ENCODE data around the gene CEP112. TPM values are rescaled to one million over a fixed set of nuclear protein-coding genes. Genes with fewer than 3 reads are reported as not detected.
"Not testable (repeated sequence)": the region's sequence is repeated elsewhere in the genome, so short reads cannot be mapped to it uniquely, and the experiment has no call there.

The CEP112 gene
- total and polyA plus RNA-seq, 7 donors: 4.5 to 19.4 (median 9.7) TPM

DNA sequence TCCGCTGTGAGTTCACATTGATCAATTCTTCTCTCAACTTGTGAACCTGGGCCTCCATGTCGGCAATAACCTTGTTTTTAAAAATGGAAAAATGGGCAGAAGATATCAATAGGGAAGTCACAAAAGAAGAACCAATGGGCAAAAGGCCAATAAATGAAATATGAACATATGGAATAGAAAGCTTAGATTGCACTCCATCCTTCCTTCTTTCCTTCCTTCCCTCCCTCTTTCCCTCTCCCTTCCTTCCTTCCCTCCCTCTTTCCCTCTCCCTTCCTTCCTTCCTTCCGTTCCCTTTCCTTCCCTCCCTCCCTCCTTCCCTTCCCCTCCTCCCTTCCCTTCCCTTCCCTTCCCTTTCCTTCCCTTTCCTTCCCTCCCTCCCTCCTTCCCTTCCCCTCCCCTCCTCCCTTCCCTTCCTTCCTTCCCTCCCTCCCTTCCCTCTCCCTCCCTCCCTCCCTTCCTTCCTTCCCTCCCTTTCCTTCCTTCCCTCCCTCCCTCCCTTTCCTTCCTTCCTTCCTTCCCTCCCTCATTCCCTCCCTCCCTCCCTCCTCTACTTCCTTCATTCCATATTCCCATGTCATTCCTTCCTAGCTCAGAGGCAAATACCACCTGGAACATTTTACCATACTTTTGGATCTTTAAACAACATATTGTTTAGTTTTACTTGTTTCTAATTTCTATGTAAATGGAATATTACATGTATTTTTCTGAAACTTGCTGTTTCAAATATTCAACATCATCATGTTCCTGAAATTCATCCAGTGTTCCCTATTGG, 339.8 kb downstream of the CEP112 start:
- H3K4me3 ChIP-seq: no peak overlapping the region
- TF ChIP-seq, protein P1, sequence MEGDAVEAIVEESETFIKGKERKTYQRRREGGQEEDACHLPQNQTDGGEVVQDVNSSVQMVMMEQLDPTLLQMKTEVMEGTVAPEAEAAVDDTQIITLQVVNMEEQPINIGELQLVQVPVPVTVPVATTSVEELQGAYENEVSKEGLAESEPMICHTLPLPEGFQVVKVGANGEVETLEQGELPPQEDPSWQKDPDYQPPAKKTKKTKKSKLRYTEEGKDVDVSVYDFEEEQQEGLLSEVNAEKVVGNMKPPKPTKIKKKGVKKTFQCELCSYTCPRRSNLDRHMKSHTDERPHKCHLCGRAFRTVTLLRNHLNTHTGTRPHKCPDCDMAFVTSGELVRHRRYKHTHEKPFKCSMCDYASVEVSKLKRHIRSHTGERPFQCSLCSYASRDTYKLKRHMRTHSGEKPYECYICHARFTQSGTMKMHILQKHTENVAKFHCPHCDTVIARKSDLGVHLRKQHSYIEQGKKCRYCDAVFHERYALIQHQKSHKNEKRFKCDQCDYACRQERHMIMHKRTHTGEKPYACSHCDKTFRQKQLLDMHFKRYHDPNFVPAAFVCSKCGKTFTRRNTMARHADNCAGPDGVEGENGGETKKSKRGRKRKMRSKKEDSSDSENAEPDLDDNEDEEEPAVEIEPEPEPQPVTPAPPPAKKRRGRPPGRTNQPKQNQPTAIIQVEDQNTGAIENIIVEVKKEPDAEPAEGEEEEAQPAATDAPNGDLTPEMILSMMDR (IDR thresholded peaks at IDR 0.05): no peak
- ATAC-seq (no peak), DNase-seq (no peak)
- no peaks in the 10 kb centered on the region for H3K27me3 ChIP-seq (ENCODE audit: insufficient read depth in 3 of 3, low read length in 2 of 3)
- no peaks in the 10 kb centered on the region for H3K9me3 ChIP-seq
- intact Hi-C loops (cut with DNase I): no loop called here
- peaks cover 0 to 2% of the 10 kb centered on the region in 2 donors for H3K36me3 ChIP-seq (ENCODE audit: insufficient read depth in 1 of 2, low read depth in 1 of 2)
- H3K4me1 ChIP-seq: no peaks in the 10 kb centered on the region
- 97 to 98% (median 97%) methylated on average over 2 of the region's 3 CpGs for WGBS, 3 donors
- no peak overlapping the region for H3K27ac ChIP-seq

DNA sequence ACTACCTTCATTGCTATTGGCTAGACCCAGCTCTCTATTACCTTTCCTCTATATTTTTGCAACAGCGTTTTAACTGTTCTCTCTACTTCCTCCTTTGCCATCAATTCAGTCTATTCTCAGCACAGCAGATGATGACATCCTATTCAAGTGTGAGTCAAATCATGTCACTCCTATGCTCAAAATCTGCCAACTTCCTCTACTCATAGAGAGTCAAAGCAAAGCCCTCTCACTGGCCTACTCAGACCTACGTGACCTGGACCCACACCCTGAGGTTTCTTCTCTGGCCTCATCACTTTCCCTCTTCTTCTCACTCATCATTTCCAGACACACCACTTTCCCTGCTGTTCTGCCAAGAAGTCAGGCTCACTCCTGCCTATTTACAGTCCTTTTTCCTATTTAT, 341.4 kb downstream of the CEP112 start:
- no peaks in the 10 kb centered on the region for H3K4me1 ChIP-seq
- ATAC-seq (no peak), DNase-seq (no peak)
- intact Hi-C loops (cut with DNase I): no loop called here
- WGBS, 3 donors: 83 to 88% (median 87%) methylated on average over 2 of the region's 2 CpGs
- no peak overlapping the region for H3K27ac ChIP-seq
- TF ChIP-seq, protein P1 (IDR thresholded peaks at IDR 0.05): no peak
- H3K4me3 ChIP-seq: no peak overlapping the region
- H3K36me3 ChIP-seq (ENCODE audit: insufficient read depth in 1 of 2, low read depth in 1 of 2): peaks cover 0 to 2% of the 10 kb centered on the region in 2 donors
- H3K9me3 ChIP-seq: no peaks in the 10 kb centered on the region
- no peaks in the 10 kb centered on the region for H3K27me3 ChIP-seq (ENCODE audit: insufficient read depth in 3 of 3, low read length in 2 of 3)

DNA sequence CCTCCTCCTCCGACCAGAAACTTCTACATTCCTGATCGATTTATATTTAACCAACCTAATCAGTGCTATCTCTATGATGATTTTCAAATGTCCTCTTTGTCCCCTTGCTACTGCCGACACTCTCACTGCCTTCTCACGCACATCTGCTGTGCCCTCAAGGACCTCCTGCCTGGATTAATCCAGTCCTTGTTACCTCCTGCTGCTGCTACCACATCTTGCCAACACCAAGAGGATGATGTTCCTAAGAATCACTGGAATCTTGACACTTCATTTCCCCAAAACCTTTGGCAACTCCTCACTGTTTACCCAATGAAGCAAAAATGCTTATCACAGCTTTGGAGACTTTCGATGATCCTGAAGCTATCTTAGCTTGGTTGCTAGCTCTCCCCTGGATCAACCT, 343.2 kb downstream of the CEP112 start:
- Histone ChIP-seq H3K4me3 (no peak overlapping the region), H3K27ac (no peak overlapping the region), H3K27me3 (ENCODE audit: insufficient read depth in 3 of 3, low read length in 2 of 3) (no peaks in the 10 kb centered on the region), H3K9me3 (no peaks in the 10 kb centered on the region), H3K36me3 (ENCODE audit: insufficient read depth in 1 of 2, low read depth in 1 of 2) (peaks cover 0 to 2% of the 10 kb centered on the region in 2 donors), H3K4me1 (no peaks in the 10 kb centered on the region)
- TF ChIP-seq, protein P1 (IDR thresholded peaks at IDR 0.05): no peak
- WGBS, 3 donors: 88 to 96% (median 94%) methylated on average over 5 of the region's 5 CpGs
- intact Hi-C loops (cut with DNase I): no loop called here
- ATAC-seq (no peak), DNase-seq (no peak)

DNA sequence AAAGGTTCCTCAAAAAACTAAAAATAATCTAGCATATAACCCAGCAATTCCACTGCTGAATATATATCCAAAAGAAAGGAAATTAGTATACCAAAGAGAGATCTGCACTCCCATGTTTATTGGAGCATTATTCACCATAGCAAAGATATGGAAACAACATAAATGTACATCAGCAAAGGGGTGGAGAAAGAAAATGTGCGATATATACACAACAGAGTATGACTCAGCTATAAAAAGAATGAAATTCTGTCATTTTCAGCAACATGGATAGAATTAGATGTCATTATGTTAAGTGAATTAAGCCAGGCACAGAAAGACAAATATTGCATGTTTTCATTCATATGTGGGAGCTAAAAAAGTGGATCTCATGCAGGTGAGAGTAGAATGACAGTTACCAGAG, 350.8 kb downstream of the CEP112 start:
- intact Hi-C loops (cut with DNase I): no loop called here
- H3K9me3 ChIP-seq: peaks cover 10% of the 10 kb centered on the region
- H3K27me3 ChIP-seq (ENCODE audit: insufficient read depth in 3 of 3, low read length in 2 of 3): no peaks in the 10 kb centered on the region
- no peak overlapping the region for H3K27ac ChIP-seq
- no peak overlapping the region for H3K4me3 ChIP-seq
- ATAC-seq (no peak), DNase-seq (no peak)
- 89 to 94% (median 94%) methylated on average over 1 of the region's 1 CpG for WGBS, 3 donors
- no peaks in the 10 kb centered on the region for H3K4me1 ChIP-seq
- TF ChIP-seq, protein P1 (IDR thresholded peaks at IDR 0.05): no peak
- no peaks in the 10 kb centered on the region for H3K36me3 ChIP-seq (ENCODE audit: insufficient read depth in 1 of 2, low read depth in 1 of 2)

DNA sequence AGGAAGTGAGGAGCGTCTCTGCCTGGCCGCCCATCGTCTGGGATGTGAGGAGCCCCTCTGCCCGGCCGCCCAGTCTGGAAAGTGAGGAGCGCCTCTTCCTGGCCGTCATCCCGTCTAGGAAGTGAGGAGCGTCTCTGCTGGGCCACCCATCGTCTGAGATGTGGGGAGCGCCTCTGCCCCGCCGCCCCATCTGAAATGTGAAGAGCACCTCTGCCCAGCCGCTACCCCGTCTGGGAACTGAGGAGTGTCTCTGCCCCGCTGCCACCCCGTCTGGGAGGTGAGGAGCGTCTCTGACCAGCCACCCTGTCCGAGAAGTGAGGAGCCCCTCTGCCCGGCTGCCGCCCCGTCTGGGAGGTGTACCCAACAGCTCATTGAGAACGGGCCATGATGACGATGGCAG, 354.7 kb downstream of the CEP112 start:
- H3K27ac ChIP-seq; H3K4me3 ChIP-seq; H3K27me3 ChIP-seq (ENCODE audit: insufficient read depth in 3 of 3, low read length in 2 of 3); H3K36me3 ChIP-seq (ENCODE audit: insufficient read depth in 1 of 2, low read depth in 1 of 2); DNase-seq; H3K4me1 ChIP-seq; intact Hi-C loops (cut with DNase I); ATAC-seq: not testable (repeated sequence)
- WGBS, 3 donors: 94 to 96% (median 95%) methylated on average over 17 to 20 of the region's 24 CpGs
- peaks cover 26% of the 10 kb centered on the region for H3K9me3 ChIP-seq
